Measurements from ENCODE around the gene CSK.

CSK gene

GRCh38 chr15:74824976-74825375 is 43.1 kb downstream of the CSK start:
- FAIRE-seq, result no peak
- no peak for DNase-seq (ENCODE audit: low spot score)

GRCh38 chr15:74825866-74826265 is 44.0 kb downstream of the CSK start:
- no peak for DNase-seq (ENCODE audit: low spot score)
- FAIRE-seq, result no peak

GRCh38 chr15:74826364-74826819 is 44.5 kb downstream of the CSK start, which contains the start of gene CPLX3:
CPLX3 (plus strand) TSS chr15:74826627; CDS start chr15:74826704, 77 bp downstream.
- DNase-seq (ENCODE audit: low spot score) (no peak), FAIRE-seq (no peak)

- DNase-seq (ENCODE audit: low spot score), result no peak
- FAIRE-seq, result no peak
Observed at GRCh38 chr15:74826921-74827320, 45.0 kb downstream of the CSK start.

GRCh38 chr15:74827614-74828013 is 45.7 kb downstream of the CSK start:
- FAIRE-seq, result no peak
- no peak for DNase-seq (ENCODE audit: low spot score)

GRCh38 chr15:74828835-74829234 is 47.0 kb downstream of the CSK start:
- no peak for FAIRE-seq

GRCh38 chr15:74829486-74829885 is 47.6 kb downstream of the CSK start:
- FAIRE-seq (no peak), DNase-seq (ENCODE audit: low spot score) (no peak)

More at GRCh38 chr15:74828835-74829234, 47.0 kb downstream of the CSK start:
- no peak for DNase-seq (ENCODE audit: low spot score)

- no peak for DNase-seq (ENCODE audit: low spot score)
- FAIRE-seq, result no peak
Observed at GRCh38 chr15:74829991-74830390, 48.1 kb downstream of the CSK start.

GRCh38 chr15:74830868-74831267 is 49.0 kb downstream of the CSK start:
- no peak for FAIRE-seq
- no peak for DNase-seq (ENCODE audit: low spot score)

GRCh38 chr15:74831813-74832495 is 50.1 kb downstream of the CSK start:
- FAIRE-seq, result no peak
- no peak for DNase-seq (ENCODE audit: low spot score)

- DNase-seq (ENCODE audit: low spot score), result no peak
Observed at GRCh38 chr15:74832826-74833225, 50.9 kb downstream of the CSK start.

GRCh38 chr15:74833376-74834107 is 51.7 kb downstream of the CSK start:
- FAIRE-seq (no peak), DNase-seq (ENCODE audit: low spot score) (no peak)

More at GRCh38 chr15:74832826-74833225, 50.9 kb downstream of the CSK start:
- FAIRE-seq, result no peak

- peak; percentile 48 for DNase-seq (ENCODE audit: low spot score)
- no peak for FAIRE-seq
Observed at GRCh38 chr15:74835312-74835823, 53.5 kb downstream of the CSK start.

- FAIRE-seq (no peak), DNase-seq (ENCODE audit: low spot score) (no peak)
Observed at GRCh38 chr15:74836846-74837245, 55.0 kb downstream of the CSK start.

GRCh38 chr15:74837482-74838136 is 55.7 kb downstream of the CSK start:
- FAIRE-seq, result no peak
- DNase-seq (ENCODE audit: low spot score), result no peak

- FAIRE-seq, result no peak
- DNase-seq (ENCODE audit: low spot score), result no peak
Observed at GRCh38 chr15:74838137-74838516, 56.2 kb downstream of the CSK start.

GRCh38 chr15:74838746-74839525 is 57.1 kb downstream of the CSK start:
- DNase-seq (ENCODE audit: low spot score), result no peak

GRCh38 chr15:74839526-74840395 is 57.9 kb downstream of the CSK start:
- FAIRE-seq, result no peak
- no peak for DNase-seq (ENCODE audit: low spot score)

More at GRCh38 chr15:74838746-74839525, 57.1 kb downstream of the CSK start:
- no peak for FAIRE-seq

GRCh38 chr15:74840851-74841775 is 59.2 kb downstream of the CSK start:
- FAIRE-seq (no peak), DNase-seq (ENCODE audit: low spot score) (no peak)
